RWPE2 (cell line): ENCODE measurements around the gene POLR1G.
"Not testable (repeated sequence)": the region's sequence is repeated elsewhere in the genome, so short reads cannot be mapped to it uniquely, and the experiment has no call there.

Experiments
- ATAC-seq: fragments of 200-7000 bp; cut with Tn5 transposase; 3 replicates; pipeline ENCODE4 v1.9.1; 2021; ENCODE audit warnings: low read depth
- DNase-seq: peaks from one replicate; pipeline ENCODE4 v3.0.0-alpha.2; 2020; ENCODE audit warnings: low spot score
- H3K27ac ChIP-seq: fragments of 450-650 bp; 2 replicates; pipeline ENCODE4 v1.5.1; 2017; ENCODE audit warnings: mild to moderate bottlenecking; ENCODE audit not compliant: poor library complexity, severe bottlenecking
- H3K27me3 ChIP-seq: fragments of 250-450 bp; sonication (Bioruptor Pico); 2 replicates; pipeline ENCODE4 v1.5.1; 2021; ENCODE audit warnings: mild to moderate bottlenecking, moderate library complexity; ENCODE audit not compliant: insufficient read depth, poor library complexity, severe bottlenecking
- H3K36me3 ChIP-seq: fragments of 250-450 bp; sonication (Bioruptor Pico); 2 replicates; pipeline ENCODE4 v1.5.1; 2020; ENCODE audit warnings: low read depth, mild to moderate bottlenecking, moderate library complexity
- H3K4me1 ChIP-seq: fragments of 250-450 bp; sonication (Bioruptor Pico); 2 replicates; pipeline ENCODE4 v1.5.1; 2021; ENCODE audit warnings: mild to moderate bottlenecking, moderate library complexity; ENCODE audit not compliant: insufficient read depth, poor library complexity, severe bottlenecking
- H3K4me3 ChIP-seq: fragments of 250-450 bp; sonication (Bioruptor Pico); 2 replicates; pipeline ENCODE4 v1.5.1; 2021; ENCODE audit warnings: mild to moderate bottlenecking, moderate library complexity; ENCODE audit not compliant: severe bottlenecking
- H3K9me3 ChIP-seq: fragments of 250-450 bp; sonication (Bioruptor Pico); 2 replicates; pipeline ENCODE4 v1.5.1; 2021; ENCODE audit warnings: mild to moderate bottlenecking, moderate library complexity; ENCODE audit not compliant: severe bottlenecking
- TF ChIP-seq, protein P1 (sequence below): fragments of 450-650 bp; IDR thresholded peaks from one replicate; pipeline ENCODE4 v1.5.1; 2017; ENCODE audit warnings: mild to moderate bottlenecking, moderate library complexity; ENCODE audit not compliant: poor library complexity, severe bottlenecking

The POLR1G gene

DNA sequence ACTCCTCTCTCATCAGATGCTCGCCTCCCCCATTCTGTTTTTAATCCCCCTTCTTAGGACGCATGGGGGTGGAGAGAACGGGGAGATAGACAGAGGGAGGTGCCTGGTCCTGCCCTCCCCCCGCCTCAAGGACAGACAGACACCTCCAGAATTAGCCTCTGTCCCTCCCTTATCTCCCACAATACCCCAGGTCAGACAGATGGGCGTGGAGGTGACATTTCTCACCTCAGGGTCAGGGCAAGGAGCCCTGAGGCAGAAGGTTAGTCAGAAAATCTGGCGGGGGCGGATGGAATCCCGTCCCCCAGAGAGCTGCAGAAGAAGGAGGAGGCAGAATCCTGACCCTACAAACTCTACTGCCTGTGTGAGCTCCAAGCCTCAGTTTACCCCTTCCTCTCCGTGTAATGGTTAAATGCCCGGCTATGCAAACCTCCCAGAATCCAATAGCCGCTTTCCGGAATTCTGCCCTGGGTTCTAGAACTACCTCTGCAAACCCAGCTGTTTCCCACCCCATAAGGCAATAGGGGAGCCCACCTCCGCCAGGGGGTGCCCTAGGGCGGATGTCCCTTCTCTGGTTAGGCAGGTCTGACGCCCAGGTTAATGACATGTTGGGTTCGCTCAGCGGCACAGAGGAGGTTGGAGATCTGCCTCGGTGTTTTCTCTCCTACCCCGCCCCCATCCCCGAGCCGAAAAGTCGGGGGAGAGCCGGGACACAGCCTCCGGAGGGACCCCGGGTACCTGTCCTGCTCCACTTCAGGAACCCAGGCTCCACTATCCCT lies 2.5 kb upstream of the POLR1G start:
- Histone ChIP-seq H3K4me3 (peak overlapping the region; percentile 92), H3K27ac (peak overlapping the region; percentile 98)
- no peak for DNase-seq

DNA sequence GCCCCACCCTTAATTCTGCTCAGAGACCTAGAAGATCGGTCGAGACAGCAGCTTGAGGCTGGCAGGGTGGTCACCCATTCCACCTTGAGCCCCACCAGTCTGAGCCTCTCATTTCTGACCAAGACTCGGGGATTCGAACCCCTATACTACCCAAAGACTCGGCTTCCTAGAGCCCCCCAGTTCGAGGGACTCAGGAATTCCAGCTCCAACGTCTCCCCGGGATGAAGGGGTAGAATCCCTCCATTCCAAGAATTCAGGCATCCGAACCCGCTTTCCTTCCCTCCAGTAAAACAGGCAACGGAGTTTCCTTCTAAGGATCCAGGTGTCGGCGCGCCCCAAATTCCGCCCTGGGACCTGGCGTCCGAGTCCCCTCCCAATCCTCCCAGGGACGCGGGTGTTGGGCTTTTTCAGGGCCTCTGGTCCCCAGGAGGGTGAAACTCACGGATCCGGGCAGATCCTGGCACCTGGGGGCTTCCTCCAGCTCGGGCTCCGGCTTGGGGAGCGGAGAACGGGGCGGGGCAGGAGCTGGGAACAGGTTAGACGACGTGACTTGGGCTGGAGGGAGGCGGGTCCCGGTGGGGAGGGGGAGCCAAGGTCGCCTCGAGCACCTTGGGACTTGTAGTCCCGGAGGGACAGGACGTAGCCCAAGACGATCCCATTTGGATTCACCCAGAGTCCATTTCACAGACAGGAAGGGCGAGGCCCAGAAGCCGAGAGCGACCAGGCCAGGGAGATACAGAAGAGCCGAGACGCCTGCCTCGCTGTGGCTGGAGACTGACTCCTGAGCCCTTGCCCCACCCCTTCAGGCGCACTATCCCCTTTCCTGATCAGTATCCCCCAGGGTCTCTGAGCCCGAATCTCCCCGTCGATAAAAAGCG lies 1.6 kb upstream of the POLR1G start, which contains the start of gene PPP1R13L:
TSS of gene PPP1R13L (minus strand) at position 513 of the 878 bp plus-strand sequence. CDS start 6,751 bp downstream, outside the sequence.
- Histone ChIP-seq H3K9me3 (no peaks in the 10 kb centered on the region), H3K4me1 (peaks cover 25% of the 10 kb centered on the region), H3K36me3 (peaks cover 20% of the 10 kb centered on the region), H3K27ac (peak within 1 kb of the TSS; percentile 98), H3K27me3 (no peaks in the 10 kb centered on the region), H3K4me3 (peak within 1 kb of the TSS; percentile 92)
- TF ChIP-seq, protein P1, sequence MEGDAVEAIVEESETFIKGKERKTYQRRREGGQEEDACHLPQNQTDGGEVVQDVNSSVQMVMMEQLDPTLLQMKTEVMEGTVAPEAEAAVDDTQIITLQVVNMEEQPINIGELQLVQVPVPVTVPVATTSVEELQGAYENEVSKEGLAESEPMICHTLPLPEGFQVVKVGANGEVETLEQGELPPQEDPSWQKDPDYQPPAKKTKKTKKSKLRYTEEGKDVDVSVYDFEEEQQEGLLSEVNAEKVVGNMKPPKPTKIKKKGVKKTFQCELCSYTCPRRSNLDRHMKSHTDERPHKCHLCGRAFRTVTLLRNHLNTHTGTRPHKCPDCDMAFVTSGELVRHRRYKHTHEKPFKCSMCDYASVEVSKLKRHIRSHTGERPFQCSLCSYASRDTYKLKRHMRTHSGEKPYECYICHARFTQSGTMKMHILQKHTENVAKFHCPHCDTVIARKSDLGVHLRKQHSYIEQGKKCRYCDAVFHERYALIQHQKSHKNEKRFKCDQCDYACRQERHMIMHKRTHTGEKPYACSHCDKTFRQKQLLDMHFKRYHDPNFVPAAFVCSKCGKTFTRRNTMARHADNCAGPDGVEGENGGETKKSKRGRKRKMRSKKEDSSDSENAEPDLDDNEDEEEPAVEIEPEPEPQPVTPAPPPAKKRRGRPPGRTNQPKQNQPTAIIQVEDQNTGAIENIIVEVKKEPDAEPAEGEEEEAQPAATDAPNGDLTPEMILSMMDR: no peak
- DNase-seq (peak; percentile 97), ATAC-seq (peak; percentile 50)

More for the DNA sequence above, 2.5 kb upstream of the POLR1G start:
- Histone ChIP-seq H3K4me1 (peaks cover 25% of the 10 kb centered on the region), H3K27me3 (no peaks in the 10 kb centered on the region), H3K9me3 (no peaks in the 10 kb centered on the region), H3K36me3 (peaks cover 28% of the 10 kb centered on the region)
- ATAC-seq: no peak
- TF ChIP-seq, protein P1: peak; percentile 78

DNA sequence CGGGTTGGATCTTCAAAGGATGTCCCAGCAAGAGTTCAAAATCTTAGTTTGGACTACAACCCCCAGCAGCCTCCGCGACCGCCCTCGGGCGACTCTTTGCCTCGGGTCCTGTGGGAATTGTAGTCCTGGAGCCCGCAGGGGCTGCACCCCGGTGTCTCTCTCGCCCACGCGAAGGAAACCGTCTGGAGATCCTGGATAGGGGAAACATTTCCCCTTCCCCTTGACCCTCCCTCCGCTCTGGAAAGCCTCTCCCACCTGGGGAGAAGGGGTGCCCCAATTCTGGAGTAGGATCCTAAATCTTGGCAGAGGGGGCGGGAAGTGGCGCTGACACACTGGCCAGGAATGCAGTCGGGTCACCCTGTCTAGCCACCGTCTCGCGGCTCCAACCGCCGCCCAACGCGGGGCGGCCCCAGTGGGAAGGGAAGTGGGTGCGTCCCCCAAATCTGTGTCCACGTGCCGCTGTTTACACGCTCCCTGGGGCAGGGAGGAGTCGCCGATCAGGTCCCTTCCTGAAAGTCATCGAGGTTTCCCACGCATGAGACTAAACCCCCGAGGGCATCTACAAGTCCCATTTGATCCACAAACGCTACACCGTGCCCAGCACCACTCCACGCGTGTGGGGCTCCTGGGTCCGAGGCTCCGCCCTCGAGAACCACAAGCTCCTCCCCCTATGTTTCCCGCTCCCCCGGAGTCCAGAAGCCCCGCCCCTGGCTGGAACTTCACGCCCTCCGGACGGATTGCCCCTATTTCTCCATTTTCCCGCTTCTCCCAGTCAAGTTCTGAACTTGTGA lies 814 bp upstream of the POLR1G start:
- TF ChIP-seq, protein P1: no peak
- no peaks in the 10 kb centered on the region for H3K27me3 ChIP-seq
- ATAC-seq (peak; percentile 36), DNase-seq (peak; percentile 94)
- H3K27ac ChIP-seq: peak overlapping the region; percentile 98
- H3K4me3 ChIP-seq: peak overlapping the region; percentile 92
- no peaks in the 10 kb centered on the region for H3K9me3 ChIP-seq
- peaks cover 19% of the 10 kb centered on the region for H3K36me3 ChIP-seq
- peaks cover 18% of the 10 kb centered on the region for H3K4me1 ChIP-seq

DNA sequence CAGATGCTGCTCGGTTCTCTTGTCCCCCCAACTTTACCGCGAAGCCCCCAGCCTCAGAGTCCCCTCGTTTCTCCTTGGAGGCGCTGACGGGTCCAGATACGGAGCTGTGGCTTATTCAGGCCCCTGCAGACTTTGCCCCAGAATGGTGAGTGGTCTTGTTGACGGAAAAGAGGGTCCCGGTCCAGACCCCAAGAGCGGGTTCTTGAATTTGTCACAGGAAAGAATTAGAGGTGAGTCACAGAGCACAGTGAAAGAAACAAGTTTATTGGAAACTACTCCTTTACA lies 589 bp downstream of the POLR1G start:
- TF ChIP-seq, protein P1: peak; percentile 1
- ATAC-seq (no peak), DNase-seq (no peak)
- H3K4me1 ChIP-seq: peaks cover 12% of the 10 kb centered on the region
- no peaks in the 10 kb centered on the region for H3K9me3 ChIP-seq
- peaks cover 20% of the 10 kb centered on the region for H3K36me3 ChIP-seq
- H3K27me3 ChIP-seq: no peaks in the 10 kb centered on the region
- H3K4me3 ChIP-seq: peak overlapping the region; percentile 92
- H3K27ac ChIP-seq: peak overlapping the region; percentile 98

DNA sequence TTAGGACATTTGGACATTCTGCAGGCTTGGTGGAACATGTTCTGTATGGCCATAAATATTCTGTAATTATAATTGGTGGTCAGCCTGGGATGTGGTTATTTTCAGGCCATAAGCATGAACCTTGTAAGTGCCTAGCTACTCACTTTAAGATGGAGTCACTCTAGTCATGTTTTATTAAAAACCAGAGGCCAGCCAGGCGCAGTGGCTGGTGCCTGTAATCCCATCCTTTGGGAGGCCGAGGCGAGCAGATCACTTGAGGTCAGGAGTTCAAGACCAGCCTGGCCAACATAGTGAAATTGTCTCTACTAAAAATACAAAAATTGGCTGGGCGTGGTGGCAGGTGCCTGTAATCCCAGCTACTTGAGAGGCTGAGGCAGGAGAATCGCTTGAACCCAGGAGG lies 1.1 kb downstream of the POLR1G start:
- Histone ChIP-seq H3K4me1 (peaks cover 10% of the 10 kb centered on the region), H3K4me3 (peak overlapping the region; percentile 92), H3K27ac (peak overlapping the region; percentile 98), H3K36me3 (peaks cover 24% of the 10 kb centered on the region)
- not testable (repeated sequence) for H3K9me3 ChIP-seq, H3K27me3 ChIP-seq, DNase-seq, ATAC-seq
